GM13977 (cell line): ENCODE measurements around the gene PANX2.

Experiments
- DNase-seq: peaks from one replicate; pipeline ENCODE4 v3.0.0; 2012; ENCODE audit warnings: low spot score
- in situ Hi-C: fragments of 300-500 bp; cut with MboI; formaldehyde crosslinking; loops from one replicate; pipeline ENCODE4 v1.12.0; 2022; ENCODE audit warnings: low sequenced_read_pairs, low pct_unique_long_range_greater_than_20kb, mixed read lengths, inconsistent platforms; ENCODE audit not compliant: unreplicated experiment
- TF ChIP-seq, protein P1 (sequence below): IDR thresholded peaks from 2 replicates; pipeline ENCODE4 v1.5.1; 2012; ENCODE audit warnings: mild to moderate bottlenecking, control low read depth; ENCODE audit not compliant: insufficient read depth; ENCODE audit errors: extremely low read depth, missing control alignments

PANX2 gene

DNA sequence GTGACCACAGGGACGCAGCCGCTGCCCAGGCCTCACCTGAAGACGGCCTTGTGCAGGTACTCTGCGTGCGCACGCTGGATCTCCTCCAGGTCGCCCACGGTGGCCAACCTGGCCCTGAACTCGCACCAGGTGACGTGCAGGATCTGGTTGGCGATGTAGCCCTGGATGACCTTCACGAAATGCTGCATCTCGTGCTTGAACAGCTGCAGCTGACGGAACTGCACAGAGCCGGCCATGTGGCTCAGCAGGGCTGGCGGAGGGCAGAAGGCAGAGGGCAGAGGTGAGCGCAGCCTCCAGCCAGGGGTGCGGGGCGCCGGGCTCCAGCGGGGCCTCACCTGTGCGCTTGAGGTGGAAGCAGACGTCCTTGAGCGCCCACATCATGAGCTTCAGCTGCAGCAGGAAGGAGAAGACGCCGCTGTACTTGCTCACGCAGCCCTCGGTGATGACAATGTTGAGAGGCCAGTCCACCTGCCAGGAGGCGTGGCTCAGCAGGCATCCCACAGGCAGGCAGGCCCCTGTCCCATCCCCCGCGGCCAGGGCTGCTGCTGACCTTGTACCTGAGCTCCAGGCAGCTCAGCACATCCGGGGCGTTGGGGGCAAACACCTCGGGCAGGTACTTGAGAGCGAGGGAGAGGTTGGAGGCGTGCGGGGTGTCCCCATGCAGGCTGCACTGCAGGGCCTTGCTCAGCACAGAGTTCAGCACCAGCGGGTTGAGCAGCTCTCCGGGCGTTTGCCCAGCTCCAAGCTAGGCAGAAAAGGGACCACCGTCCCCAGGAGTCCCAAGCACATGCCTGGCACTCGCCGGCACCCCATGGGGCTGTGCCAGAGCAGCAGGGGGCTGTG is 47.8 kb downstream of the PANX2 start:
- TF ChIP-seq, protein P1, sequence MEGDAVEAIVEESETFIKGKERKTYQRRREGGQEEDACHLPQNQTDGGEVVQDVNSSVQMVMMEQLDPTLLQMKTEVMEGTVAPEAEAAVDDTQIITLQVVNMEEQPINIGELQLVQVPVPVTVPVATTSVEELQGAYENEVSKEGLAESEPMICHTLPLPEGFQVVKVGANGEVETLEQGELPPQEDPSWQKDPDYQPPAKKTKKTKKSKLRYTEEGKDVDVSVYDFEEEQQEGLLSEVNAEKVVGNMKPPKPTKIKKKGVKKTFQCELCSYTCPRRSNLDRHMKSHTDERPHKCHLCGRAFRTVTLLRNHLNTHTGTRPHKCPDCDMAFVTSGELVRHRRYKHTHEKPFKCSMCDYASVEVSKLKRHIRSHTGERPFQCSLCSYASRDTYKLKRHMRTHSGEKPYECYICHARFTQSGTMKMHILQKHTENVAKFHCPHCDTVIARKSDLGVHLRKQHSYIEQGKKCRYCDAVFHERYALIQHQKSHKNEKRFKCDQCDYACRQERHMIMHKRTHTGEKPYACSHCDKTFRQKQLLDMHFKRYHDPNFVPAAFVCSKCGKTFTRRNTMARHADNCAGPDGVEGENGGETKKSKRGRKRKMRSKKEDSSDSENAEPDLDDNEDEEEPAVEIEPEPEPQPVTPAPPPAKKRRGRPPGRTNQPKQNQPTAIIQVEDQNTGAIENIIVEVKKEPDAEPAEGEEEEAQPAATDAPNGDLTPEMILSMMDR: no peak
- in situ Hi-C loops: no loop called here

DNA sequence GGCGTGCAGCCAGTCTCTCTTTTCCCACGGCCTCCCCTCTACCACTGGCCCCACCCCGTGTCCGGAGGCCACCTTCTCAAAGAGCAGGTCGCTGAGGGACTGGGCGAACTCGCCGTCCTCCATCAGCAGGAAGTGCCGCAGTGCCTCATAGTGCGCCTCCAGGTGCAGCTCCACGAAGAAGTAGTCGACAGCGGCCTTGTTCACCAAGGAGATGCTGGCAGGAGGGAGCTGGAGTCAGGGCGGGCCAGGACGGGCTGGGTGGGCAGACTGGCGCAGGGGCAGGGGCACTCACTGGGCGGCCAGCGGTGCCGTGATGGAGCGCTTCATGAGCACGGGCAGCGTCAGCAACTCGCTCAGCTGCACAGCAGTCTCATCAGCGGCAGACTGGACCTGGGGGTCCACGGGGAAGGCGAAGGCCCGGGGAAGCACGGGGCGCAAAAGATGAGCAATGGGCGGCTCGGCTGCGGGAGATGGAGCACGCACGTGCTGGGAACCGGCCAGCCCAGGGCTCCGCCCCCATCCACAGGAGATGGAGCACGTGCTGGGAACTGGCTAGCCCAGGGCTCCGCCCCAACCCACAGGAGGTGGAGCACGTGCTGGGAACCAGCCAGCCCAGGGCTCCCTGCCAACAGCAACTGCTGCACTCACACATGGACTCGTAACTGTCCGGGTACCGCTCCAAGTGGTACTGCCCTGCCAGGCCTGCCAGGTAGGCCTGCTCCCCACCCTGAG is 48.6 kb downstream of the PANX2 start:
- DNase-seq: no peak
- in situ Hi-C loops: no loop called here
- TF ChIP-seq, protein P1: no peak

More for the DNA sequence above, 47.8 kb downstream of the PANX2 start:
- DNase-seq: no peak

DNA sequence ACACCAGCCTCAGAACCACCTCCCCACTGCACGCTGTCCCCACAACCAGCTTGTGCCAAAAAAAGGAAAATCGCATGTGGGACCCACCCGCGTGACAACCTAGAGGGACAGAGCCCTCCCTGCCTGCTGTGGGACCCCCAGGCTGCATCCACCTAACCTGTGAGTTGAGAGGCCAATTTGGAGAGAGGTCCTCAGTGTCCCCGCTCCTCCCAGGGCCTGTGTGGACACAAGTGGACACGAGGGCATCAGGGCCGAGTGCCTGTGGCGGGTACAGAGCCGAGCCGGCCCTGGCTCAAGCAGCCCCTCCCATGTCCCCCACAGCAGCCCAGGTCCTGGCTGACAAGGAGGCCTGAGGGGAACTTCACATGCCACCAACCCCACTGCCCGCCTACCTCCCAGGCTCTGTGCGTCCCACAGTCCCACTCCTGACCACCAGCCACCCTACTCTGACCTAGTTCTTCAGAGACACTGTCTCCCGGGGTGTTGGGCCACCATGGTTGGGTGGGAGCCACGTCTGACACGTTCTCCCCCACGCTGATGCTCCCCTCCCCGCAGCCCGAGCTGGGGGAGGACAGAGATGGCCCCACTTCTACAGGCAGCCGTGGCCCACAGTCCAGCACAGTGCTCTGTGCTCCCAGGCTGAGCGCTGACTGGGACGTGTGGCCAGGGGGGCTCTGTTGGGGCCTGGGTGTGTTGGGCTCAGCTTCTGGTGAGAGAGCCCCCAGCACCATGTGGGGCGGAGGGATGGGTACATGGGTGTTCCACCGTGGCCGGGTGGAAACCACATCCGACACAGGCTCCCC is 49.5 kb downstream of the PANX2 start:
- in situ Hi-C loops: no loop called here
- no peak for DNase-seq
- TF ChIP-seq, protein P1: no peak

DNA sequence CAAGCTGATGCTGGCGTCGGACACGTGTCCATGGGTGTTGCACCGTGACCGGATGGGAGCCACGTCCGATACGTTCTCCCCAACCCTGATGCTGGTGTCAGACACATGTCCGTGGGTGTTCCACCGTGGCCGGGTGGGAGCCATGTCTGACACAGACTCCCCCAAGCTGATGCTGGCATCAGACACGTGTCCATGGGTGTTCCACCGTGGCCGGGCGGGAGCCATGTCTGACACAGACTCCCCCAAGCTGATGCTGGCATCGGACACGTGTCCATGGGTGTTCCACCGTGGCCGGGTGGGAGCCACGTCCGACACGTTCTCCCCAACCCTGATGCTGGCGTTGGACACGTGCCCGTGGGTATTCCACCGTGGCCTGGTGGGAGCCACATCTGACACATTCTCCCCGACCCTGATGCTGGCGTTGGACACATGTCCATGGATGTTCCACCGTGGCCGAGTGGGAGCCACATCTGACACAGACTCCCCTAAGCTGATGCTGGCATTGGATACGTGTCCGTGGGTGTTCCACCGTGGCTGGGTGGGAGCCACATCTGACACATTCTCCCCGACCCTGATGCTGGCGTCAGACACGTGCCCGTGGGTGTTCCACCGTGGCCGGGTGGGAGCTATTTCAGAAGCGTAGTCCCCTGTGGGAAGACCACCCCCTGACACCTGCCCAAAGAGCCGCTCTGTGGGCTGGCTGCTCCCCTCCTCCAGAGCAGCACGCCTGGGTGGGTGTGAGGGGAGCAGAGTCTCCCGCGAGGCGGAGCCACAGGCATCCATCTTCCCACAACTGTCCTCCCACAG is 50.3 kb downstream of the PANX2 start:
- TF ChIP-seq, protein P1: no peak
- no peak for DNase-seq
- in situ Hi-C loops: no loop called here

DNA sequence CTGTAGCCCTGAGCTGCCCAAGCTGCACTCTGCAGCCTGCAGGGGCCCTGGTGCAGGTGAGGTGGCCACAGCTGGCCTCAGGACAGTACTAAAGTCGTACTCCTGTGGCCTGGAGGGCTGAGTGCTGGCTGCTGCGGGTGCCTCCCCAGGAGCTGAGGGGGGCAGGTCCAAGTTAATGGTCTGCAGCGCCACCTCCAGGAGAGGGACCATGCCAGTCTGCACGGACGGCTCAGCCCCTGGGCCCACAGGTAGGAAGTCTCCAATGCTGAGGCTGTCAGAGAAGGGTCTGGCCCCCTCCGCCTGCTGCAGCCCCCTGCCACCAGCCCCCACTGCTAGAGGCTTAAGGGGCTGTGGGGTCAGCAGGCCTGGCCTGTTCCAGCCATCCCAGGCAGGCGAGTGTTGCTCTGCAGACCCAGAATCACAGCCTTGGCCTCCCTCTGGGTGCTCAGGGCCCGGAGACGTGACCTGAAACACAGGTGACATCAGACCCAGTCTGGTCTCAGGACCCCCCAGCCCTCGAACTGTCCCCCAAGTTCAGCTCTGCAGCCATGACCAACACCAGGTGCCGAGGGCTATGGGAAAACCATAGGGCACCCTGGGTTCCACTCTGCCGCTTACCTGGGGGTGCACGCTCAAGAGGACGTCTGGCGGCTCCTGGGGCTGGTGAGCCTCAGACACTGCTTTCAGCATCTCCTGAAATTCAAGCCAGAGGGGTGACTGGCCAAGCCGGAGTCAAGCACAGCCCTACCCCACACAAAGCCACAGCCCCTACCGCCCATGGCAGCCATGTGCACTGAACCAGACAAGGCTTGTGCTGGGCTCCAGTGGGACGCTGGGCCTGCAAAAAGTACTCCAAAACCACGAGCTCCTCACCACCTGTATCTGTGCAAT is 51.1 kb downstream of the PANX2 start:
- in situ Hi-C loops: no loop called here
- TF ChIP-seq, protein P1: peak; percentile 33
- DNase-seq: no peak
